HEK293T (cell line): ENCODE measurements around the gene RNF123.

Source experiments
- CTCF ChIA-PET: fragments of 350-600 bp; formaldehyde crosslinking; extraction: SDS; loops from one replicate; lab custom pipeline; 2021; ENCODE audit warnings: antibody characterized with exemption, inconsistent platforms; lab: Yijun Ruan, JAX
- POLR2A ChIA-PET: fragments of 350-600 bp; formaldehyde crosslinking; extraction: SDS; loops from one replicate; lab custom pipeline; 2020; ENCODE audit warnings: antibody characterized with exemption, inconsistent platforms; lab: Yijun Ruan, JAX
- DNase-seq: peaks from one replicate; pipeline ENCODE4 v3.0.0; 2012; ENCODE audit warnings: mixed read lengths; ENCODE audit errors: extremely low spot score
- ARNT ChIP-seq: fragments of 450-650 bp; IDR thresholded peaks from 2 replicates; pipeline ENCODE4 v1.6.1; 2017; ENCODE audit warnings: mild to moderate bottlenecking
- BHLHE40 ChIP-seq: fragments of 450-650 bp; IDR thresholded peaks from 2 replicates; pipeline ENCODE4 v1.6.1; 2016; ENCODE audit warnings: mild to moderate bottlenecking, moderate library complexity, borderline replicate concordance
- CTBP1 ChIP-seq: fragments of 450-650 bp; IDR thresholded peaks from 2 replicates; pipeline ENCODE4 v1.6.1; 2016; ENCODE audit warnings: borderline replicate concordance
- ELF4 ChIP-seq: fragments of 450-650 bp; IDR thresholded peaks from 2 replicates; pipeline ENCODE4 v1.6.1; 2017; ENCODE audit warnings: antibody characterized with exemption
- FOXA1 ChIP-seq: fragments of 450-650 bp; IDR thresholded peaks from 2 replicates; pipeline ENCODE4 v1.6.1; 2016; ENCODE audit warnings: mild to moderate bottlenecking
- FOXK2 ChIP-seq: fragments of 450-650 bp; IDR thresholded peaks from 2 replicates; pipeline ENCODE4 v1.6.1; 2016; ENCODE audit warnings: mild to moderate bottlenecking
- FOXM1 ChIP-seq: fragments of 450-650 bp; IDR thresholded peaks from 2 replicates; pipeline ENCODE4 v1.6.1; 2017; ENCODE audit warnings: mild to moderate bottlenecking, borderline replicate concordance
- HDGF ChIP-seq: fragments of 450-650 bp; IDR thresholded peaks from 2 replicates; pipeline ENCODE4 v1.6.1; 2017; ENCODE audit warnings: antibody characterized with exemption, borderline replicate concordance
- L3MBTL2 ChIP-seq: fragments of 450-650 bp; conservative IDR thresholded peaks from 2 replicates; pipeline ENCODE4 v1.6.1; 2016; ENCODE audit warnings: mild to moderate bottlenecking
- LEF1 ChIP-seq: fragments of 450-650 bp; IDR thresholded peaks from 2 replicates; pipeline ENCODE4 v1.6.1; 2017; ENCODE audit warnings: mild to moderate bottlenecking, borderline replicate concordance
- NFRKB ChIP-seq: fragments of 450-650 bp; IDR thresholded peaks from 2 replicates; pipeline ENCODE4 v1.6.1; 2016; ENCODE audit warnings: mild to moderate bottlenecking, moderate library complexity
- PKNOX1 ChIP-seq: fragments of 450-650 bp; IDR thresholded peaks from 2 replicates; pipeline ENCODE4 v1.6.1; 2016
- SP1 ChIP-seq: fragments of 450-650 bp; IDR thresholded peaks from 2 replicates; pipeline ENCODE4 v1.6.1; 2017
- SUZ12 ChIP-seq: fragments of 450-650 bp; IDR thresholded peaks from 2 replicates; pipeline ENCODE4 v1.6.1; 2016; ENCODE audit warnings: mild to moderate bottlenecking
- TARDBP ChIP-seq: fragments of 450-650 bp; IDR thresholded peaks from 2 replicates; pipeline ENCODE4 v1.6.1; 2016
- ZNF384 ChIP-seq: fragments of 450-650 bp; IDR thresholded peaks from 2 replicates; pipeline ENCODE4 v1.6.1; 2016

The RNF123 gene

GRCh38 chr3:49673121-49673714 lies 16.1 kb upstream of the RNF123 start:
- CTCF ChIA-PET = interaction anchor here (0.6 to 1.1 kb wide), 2 partner anchors 28 to 134 kb away, joined by 3 read pairs; no protein-coding TSS in a partner anchor
- DNase-seq = peak; percentile 15
- POLR2A ChIA-PET = interaction anchor here (1.0 to 2.6 kb wide), 5 partner anchors 10 to 135 kb away, joined by 3 to 26 read pairs (median 5); no protein-coding TSS in a partner anchor
- TF ChIP-seq L3MBTL2 (peak; percentile 93; the same call in 1 of the 2 replicates), TARDBP (no peak), LEF1 (no peak), ELF4 (no peak), FOXM1 (no peak), PKNOX1 (no peak), HDGF (peak; percentile 81; the same call in 1 of the 2 replicates), BHLHE40 (no peak), ZNF384 (no peak)

- ChIA-PET POLR2A (interaction anchor here (1.0 to 2.6 kb wide), 5 partner anchors 11 to 136 kb away, joined by 3 to 26 read pairs (median 5); no protein-coding TSS in a partner anchor), CTCF (interaction anchor here (1.1 kb wide), 1 partner anchor 134 kb away, joined by 3 read pairs; no protein-coding TSS in a partner anchor)
- TF ChIP-seq BHLHE40 (no peak), PKNOX1 (peak; percentile 90), FOXM1 (no peak), ELF4 (peak; percentile 56), L3MBTL2 (peak; percentile 86), TARDBP (peak; percentile 89), FOXA1 (no peak)
- DNase-seq = peak; percentile 98
Measured at GRCh38 chr3:49673715-49674496, 15.5 kb upstream of the RNF123 start, which contains the start of gene APEH. Gene APEH (plus strand): TSS chr3:49674351. CDS start chr3:49674402, 51 bp downstream.

GRCh38 chr3:49674497-49674983 lies 14.8 kb upstream of the RNF123 start:
- POLR2A ChIA-PET = no interaction called here
- CTCF ChIA-PET = no interaction called here
- TF ChIP-seq CTBP1 (no peak), L3MBTL2 (peak; percentile 37; the same call in 1 of the 2 replicates)

GRCh38 chr3:49675912-49676311 lies 13.4 kb upstream of the RNF123 start:
- no peak for DNase-seq
- TF ChIP-seq BHLHE40 = no peak
- TF ChIP-seq SUZ12 = no peak
- TF ChIP-seq ZNF384 = no peak
- TF ChIP-seq FOXM1 = no peak
- no peak for TF ChIP-seq PKNOX1
- TF ChIP-seq HDGF = no peak
- TF ChIP-seq LEF1 = no peak
- no peak for TF ChIP-seq L3MBTL2
- no peak for TF ChIP-seq FOXK2
- TF ChIP-seq TARDBP = no peak
- ChIA-PET CTCF (no interaction called here), POLR2A (no interaction called here)

More at GRCh38 chr3:49674497-49674983, 14.8 kb upstream of the RNF123 start:
- DNase-seq = no peak

GRCh38 chr3:49680493-49681231 lies 8.7 kb upstream of the RNF123 start:
- ChIA-PET POLR2A (no interaction called here), CTCF (no interaction called here)
- DNase-seq = no peak
- TF ChIP-seq SUZ12 (no peak), FOXA1 (no peak), ELF4 (no peak), L3MBTL2 (no peak), CTBP1 (no peak), ZNF384 (no peak), FOXM1 (no peak), SP1 (no peak), BHLHE40 (no peak), NFRKB (no peak), FOXK2 (no peak), TARDBP (no peak), LEF1 (no peak), PKNOX1 (no peak), ARNT (no peak)
